HEK293 (cell line): ENCODE data around the gene CABCOCO1.

Experiments
- PRDM1 ChIP-seq: fragments of 450-650 bp; formaldehyde crosslinking; IDR thresholded peaks from 2 replicates; pipeline ENCODE4; 2016; ENCODE audit warnings: missing biosample characterization, missing genetic modification characterization
- ZBTB1 ChIP-seq: fragments of 450-650 bp; formaldehyde crosslinking; IDR thresholded peaks from 2 replicates; pipeline ENCODE4 v1.5.1; 2016; ENCODE audit warnings: missing biosample characterization, missing genetic modification characterization
- ZFP37 ChIP-seq: fragments of 450-650 bp; formaldehyde crosslinking; IDR thresholded peaks from 2 replicates; pipeline ENCODE4 v1.5.1; 2016; ENCODE audit warnings: missing biosample characterization, missing genetic modification characterization
- ZNF302 ChIP-seq: fragments of 450-650 bp; formaldehyde crosslinking; IDR thresholded peaks from 2 replicates; pipeline ENCODE4 v1.5.1; 2016; ENCODE audit warnings: missing biosample characterization, missing genetic modification characterization, low read depth
- ZNF510 ChIP-seq: fragments of 450-650 bp; formaldehyde crosslinking; IDR thresholded peaks from 2 replicates; pipeline ENCODE4 v1.5.1; 2018; ENCODE audit warnings: mild to moderate bottlenecking, missing genetic modification characterization, missing biosample characterization; ENCODE audit not compliant: insufficient replicate concordance
- ZNF558 ChIP-seq: fragments of 450-650 bp; formaldehyde crosslinking; IDR thresholded peaks from 2 replicates; pipeline ENCODE4 v1.5.1; 2016; ENCODE audit warnings: missing biosample characterization, missing genetic modification characterization
- ZNF596 ChIP-seq: fragments of 450-650 bp; IDR thresholded peaks from 2 replicates; pipeline ENCODE4 v1.5.0; 2018; ENCODE audit warnings: missing biosample characterization, mild to moderate bottlenecking, missing genetic modification characterization, moderate library complexity
- ZNF792 ChIP-seq: fragments of 450-650 bp; formaldehyde crosslinking; IDR thresholded peaks from 2 replicates; pipeline ENCODE4 v1.5.1; 2016; ENCODE audit warnings: missing biosample characterization, missing genetic modification characterization
- TF ChIP-seq, protein P1 (sequence below): fragments of 450-650 bp; formaldehyde crosslinking; conservative IDR thresholded peaks from 2 replicates; pipeline ENCODE4 v1.5.1; 2016; ENCODE audit warnings: low read depth, missing biosample characterization, missing genetic modification characterization
- TF ChIP-seq, protein P2 (sequence below): fragments of 450-650 bp; formaldehyde crosslinking; IDR thresholded peaks from 2 replicates; pipeline ENCODE4 v1.5.1; 2016; ENCODE audit warnings: missing biosample characterization, missing genetic modification characterization
- TF ChIP-seq, protein P3 (sequence below): fragments of 450-650 bp; formaldehyde crosslinking; IDR thresholded peaks from 2 replicates; pipeline ENCODE4 v1.5.1; 2016; ENCODE audit warnings: missing biosample characterization, missing genetic modification characterization
- TF ChIP-seq, protein P4 (sequence below): fragments of 450-650 bp; formaldehyde crosslinking; IDR thresholded peaks from 2 replicates; pipeline ENCODE4 v1.5.1; 2016; ENCODE audit warnings: missing biosample characterization, missing genetic modification characterization, low read depth
- TF ChIP-seq, protein P5 (sequence below): fragments of 450-650 bp; formaldehyde crosslinking; IDR thresholded peaks from 2 replicates; pipeline ENCODE4 v1.5.1; 2017; ENCODE audit warnings: missing biosample characterization, mild to moderate bottlenecking, missing genetic modification characterization, moderate library complexity
- TF ChIP-seq, protein P6 (sequence below): fragments of 450-650 bp; IDR thresholded peaks from 2 replicates; pipeline ENCODE4 v1.5.1; 2018; ENCODE audit warnings: missing biosample characterization, mild to moderate bottlenecking, missing genetic modification characterization

DNA sequence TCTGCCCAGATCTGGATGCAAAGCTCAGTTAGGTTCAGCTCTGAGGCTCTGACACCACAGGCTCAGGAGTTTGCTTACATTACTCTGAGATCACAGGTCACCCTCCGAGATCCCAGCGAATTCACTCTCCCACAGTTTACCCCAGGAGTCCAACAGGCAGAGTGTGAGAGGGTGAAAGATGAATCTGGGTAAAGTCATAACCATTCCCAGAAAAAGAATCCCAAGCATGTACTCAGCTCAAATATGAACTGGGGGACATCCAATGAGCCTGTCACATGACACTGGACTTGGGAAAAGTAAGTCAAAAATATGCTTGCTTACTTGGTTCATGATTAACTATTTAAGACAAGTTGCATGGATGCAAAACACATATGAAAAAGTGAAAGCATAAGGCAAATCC is 128.5 kb downstream of the CABCOCO1 start:
- TF ChIP-seq ZNF792 (tag by site-specific recombination) (no peak), ZNF510 (tag by site-specific recombination) (no peak), ZNF596 (tag by site-specific recombination) (no peak), ZFP37 (tag by site-specific recombination) (no peak), ZNF302 (tag by site-specific recombination) (no peak), ZBTB1 (tag by site-specific recombination) (no peak), ZNF558 (tag by site-specific recombination) (no peak), PRDM1 (no peak)
- TF ChIP-seq, protein P1, sequence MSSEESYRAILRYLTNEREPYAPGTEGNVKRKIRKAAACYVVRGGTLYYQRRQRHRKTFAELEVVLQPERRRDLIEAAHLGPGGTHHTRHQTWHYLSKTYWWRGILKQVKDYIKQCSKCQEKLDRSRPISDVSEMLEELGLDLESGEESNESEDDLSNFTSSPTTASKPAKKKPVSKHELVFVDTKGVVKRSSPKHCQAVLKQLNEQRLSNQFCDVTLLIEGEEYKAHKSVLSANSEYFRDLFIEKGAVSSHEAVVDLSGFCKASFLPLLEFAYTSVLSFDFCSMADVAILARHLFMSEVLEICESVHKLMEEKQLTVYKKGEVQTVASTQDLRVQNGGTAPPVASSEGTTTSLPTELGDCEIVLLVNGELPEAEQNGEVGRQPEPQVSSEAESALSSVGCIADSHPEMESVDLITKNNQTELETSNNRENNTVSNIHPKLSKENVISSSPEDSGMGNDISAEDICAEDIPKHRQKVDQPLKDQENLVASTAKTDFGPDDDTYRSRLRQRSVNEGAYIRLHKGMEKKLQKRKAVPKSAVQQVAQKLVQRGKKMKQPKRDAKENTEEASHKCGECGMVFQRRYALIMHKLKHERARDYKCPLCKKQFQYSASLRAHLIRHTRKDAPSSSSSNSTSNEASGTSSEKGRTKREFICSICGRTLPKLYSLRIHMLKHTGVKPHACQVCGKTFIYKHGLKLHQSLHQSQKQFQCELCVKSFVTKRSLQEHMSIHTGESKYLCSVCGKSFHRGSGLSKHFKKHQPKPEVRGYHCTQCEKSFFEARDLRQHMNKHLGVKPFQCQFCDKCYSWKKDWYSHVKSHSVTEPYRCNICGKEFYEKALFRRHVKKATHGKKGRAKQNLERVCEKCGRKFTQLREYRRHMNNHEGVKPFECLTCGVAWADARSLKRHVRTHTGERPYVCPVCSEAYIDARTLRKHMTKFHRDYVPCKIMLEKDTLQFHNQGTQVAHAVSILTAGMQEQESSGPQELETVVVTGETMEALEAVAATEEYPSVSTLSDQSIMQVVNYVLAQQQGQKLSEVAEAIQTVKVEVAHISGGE = no peak
- TF ChIP-seq, protein P2, sequence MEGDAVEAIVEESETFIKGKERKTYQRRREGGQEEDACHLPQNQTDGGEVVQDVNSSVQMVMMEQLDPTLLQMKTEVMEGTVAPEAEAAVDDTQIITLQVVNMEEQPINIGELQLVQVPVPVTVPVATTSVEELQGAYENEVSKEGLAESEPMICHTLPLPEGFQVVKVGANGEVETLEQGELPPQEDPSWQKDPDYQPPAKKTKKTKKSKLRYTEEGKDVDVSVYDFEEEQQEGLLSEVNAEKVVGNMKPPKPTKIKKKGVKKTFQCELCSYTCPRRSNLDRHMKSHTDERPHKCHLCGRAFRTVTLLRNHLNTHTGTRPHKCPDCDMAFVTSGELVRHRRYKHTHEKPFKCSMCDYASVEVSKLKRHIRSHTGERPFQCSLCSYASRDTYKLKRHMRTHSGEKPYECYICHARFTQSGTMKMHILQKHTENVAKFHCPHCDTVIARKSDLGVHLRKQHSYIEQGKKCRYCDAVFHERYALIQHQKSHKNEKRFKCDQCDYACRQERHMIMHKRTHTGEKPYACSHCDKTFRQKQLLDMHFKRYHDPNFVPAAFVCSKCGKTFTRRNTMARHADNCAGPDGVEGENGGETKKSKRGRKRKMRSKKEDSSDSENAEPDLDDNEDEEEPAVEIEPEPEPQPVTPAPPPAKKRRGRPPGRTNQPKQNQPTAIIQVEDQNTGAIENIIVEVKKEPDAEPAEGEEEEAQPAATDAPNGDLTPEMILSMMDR (tag by site-specific recombination) = no peak
- TF ChIP-seq, protein P3, sequence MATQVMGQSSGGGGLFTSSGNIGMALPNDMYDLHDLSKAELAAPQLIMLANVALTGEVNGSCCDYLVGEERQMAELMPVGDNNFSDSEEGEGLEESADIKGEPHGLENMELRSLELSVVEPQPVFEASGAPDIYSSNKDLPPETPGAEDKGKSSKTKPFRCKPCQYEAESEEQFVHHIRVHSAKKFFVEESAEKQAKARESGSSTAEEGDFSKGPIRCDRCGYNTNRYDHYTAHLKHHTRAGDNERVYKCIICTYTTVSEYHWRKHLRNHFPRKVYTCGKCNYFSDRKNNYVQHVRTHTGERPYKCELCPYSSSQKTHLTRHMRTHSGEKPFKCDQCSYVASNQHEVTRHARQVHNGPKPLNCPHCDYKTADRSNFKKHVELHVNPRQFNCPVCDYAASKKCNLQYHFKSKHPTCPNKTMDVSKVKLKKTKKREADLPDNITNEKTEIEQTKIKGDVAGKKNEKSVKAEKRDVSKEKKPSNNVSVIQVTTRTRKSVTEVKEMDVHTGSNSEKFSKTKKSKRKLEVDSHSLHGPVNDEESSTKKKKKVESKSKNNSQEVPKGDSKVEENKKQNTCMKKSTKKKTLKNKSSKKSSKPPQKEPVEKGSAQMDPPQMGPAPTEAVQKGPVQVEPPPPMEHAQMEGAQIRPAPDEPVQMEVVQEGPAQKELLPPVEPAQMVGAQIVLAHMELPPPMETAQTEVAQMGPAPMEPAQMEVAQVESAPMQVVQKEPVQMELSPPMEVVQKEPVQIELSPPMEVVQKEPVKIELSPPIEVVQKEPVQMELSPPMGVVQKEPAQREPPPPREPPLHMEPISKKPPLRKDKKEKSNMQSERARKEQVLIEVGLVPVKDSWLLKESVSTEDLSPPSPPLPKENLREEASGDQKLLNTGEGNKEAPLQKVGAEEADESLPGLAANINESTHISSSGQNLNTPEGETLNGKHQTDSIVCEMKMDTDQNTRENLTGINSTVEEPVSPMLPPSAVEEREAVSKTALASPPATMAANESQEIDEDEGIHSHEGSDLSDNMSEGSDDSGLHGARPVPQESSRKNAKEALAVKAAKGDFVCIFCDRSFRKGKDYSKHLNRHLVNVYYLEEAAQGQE (tag by site-specific recombination) = no peak
- TF ChIP-seq, protein P4, sequence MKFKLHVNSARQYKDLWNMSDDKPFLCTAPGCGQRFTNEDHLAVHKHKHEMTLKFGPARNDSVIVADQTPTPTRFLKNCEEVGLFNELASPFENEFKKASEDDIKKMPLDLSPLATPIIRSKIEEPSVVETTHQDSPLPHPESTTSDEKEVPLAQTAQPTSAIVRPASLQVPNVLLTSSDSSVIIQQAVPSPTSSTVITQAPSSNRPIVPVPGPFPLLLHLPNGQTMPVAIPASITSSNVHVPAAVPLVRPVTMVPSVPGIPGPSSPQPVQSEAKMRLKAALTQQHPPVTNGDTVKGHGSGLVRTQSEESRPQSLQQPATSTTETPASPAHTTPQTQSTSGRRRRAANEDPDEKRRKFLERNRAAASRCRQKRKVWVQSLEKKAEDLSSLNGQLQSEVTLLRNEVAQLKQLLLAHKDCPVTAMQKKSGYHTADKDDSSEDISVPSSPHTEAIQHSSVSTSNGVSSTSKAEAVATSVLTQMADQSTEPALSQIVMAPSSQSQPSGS (tag by site-specific recombination) = no peak
- TF ChIP-seq, protein P5, sequence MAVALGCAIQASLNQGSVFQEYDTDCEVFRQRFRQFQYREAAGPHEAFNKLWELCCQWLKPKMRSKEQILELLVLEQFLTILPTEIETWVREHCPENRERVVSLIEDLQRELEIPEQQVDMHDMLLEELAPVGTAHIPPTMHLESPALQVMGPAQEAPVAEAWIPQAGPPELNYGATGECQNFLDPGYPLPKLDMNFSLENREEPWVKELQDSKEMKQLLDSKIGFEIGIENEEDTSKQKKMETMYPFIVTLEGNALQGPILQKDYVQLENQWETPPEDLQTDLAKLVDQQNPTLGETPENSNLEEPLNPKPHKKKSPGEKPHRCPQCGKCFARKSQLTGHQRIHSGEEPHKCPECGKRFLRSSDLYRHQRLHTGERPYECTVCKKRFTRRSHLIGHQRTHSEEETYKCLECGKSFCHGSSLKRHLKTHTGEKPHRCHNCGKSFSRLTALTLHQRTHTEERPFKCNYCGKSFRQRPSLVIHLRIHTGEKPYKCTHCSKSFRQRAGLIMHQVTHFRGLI (tag by site-specific recombination) = no peak
- TF ChIP-seq, protein P6, sequence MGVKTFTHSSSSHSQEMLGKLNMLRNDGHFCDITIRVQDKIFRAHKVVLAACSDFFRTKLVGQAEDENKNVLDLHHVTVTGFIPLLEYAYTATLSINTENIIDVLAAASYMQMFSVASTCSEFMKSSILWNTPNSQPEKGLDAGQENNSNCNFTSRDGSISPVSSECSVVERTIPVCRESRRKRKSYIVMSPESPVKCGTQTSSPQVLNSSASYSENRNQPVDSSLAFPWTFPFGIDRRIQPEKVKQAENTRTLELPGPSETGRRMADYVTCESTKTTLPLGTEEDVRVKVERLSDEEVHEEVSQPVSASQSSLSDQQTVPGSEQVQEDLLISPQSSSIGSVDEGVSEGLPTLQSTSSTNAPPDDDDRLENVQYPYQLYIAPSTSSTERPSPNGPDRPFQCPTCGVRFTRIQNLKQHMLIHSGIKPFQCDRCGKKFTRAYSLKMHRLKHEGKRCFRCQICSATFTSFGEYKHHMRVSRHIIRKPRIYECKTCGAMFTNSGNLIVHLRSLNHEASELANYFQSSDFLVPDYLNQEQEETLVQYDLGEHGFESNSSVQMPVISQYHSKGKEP = no peak
